Ovary (tissue), 9 donors: ENCODE data around the gene SPATA2L. TPM values are rescaled to one million over a fixed set of nuclear protein-coding genes. Genes with fewer than 3 reads are reported as not detected.

Source experiments
- DNase-seq, 5 donors: peaks; one replicate each; pipeline ENCODE4 v3.0.0-alpha.2; 2019 to 2020
- H3K27ac ChIP-seq, 2 donors: fragments of 200-600 bp; one replicate each; pipeline versions ENCODE4 v1.5.1 to v1.8.0; 2019 to 2022
- H3K27me3 ChIP-seq: fragments of 200-600 bp; one replicate; pipeline ENCODE4 v1.8.0; 2022
- H3K36me3 ChIP-seq: fragments of 200-600 bp; sonication (generic); one replicate; pipeline ENCODE4 v1.5.1; 2019
- H3K4me1 ChIP-seq: one replicate; pipeline ENCODE4 v1.8.1; 2013; ENCODE audit warnings: mild to moderate bottlenecking, moderate library complexity; ENCODE audit not compliant: insufficient read depth
- H3K4me3 ChIP-seq: fragments of 200-600 bp; sonication (generic); one replicate; pipeline ENCODE4 v1.5.1; 2017
- H3K9me3 ChIP-seq, 2 donors: fragments of 200-600 bp in 1 of 2; sonication (generic) in 1 of 2; one replicate each; pipeline versions ENCODE4 v1.5.1 to v1.8.1; 2013 to 2019; ENCODE audit warnings: mild to moderate bottlenecking in 1 of 2, moderate library complexity in 1 of 2
- EP300 ChIP-seq: sonication (generic); formaldehyde crosslinking; IDR thresholded peaks from one replicate; pipeline ENCODE4 v1.6.1; 2017; ENCODE audit warnings: antibody characterized with exemption
- POLR2A ChIP-seq: fragments of 450-650 bp; IDR thresholded peaks from one replicate; pipeline ENCODE4 v1.6.1; 2017; ENCODE audit warnings: antibody characterized with exemption, mild to moderate bottlenecking, moderate library complexity
- WGBS, 3 donors: extraction: QIAGEN DNeasy Blood & Tissue Kit in 1 of 3; methylation state at CpG; one replicate each; pipeline versions ENCODE4 v1.1.5 to v1.1.7; 2013 to 2017; 5-methylcytosine and 5-hydroxymethylcytosine counted together
- intact Hi-C, 4 donors: fragments of 100-400 bp; cut with DNase I; formaldehyde crosslinking; loops; one replicate each; pipeline versions ENCODE4 v1.11.0 to v1.15.1; 2022 to 2023
- polyA plus RNA-seq, 2 donors: library from polyadenylated mRNA; stranded (reverse); fragments of 200-250 nt in 1 of 2; fragments of 350-450 nt in 1 of 2; fragmentation: Illumina TruSeq in 1 of 2; extraction: RNeasy Lipid Tissue Mini Kit (QIAGEN cat#74804) in 1 of 2; gene quantifications; one replicate each; pipeline ENCODE4 v1.2.3, GENCODE V29; 2013 to 2014
- total RNA-seq, 7 donors: library from RNA; depleted of rRNA in 2 of 7; stranded (reverse); fragments of >200 nt in 2 of 7; fragmentation: NEBNext Ultra II Directional in 3 of 7; extraction: Animal tissue kit (Norgen Biotek cat#: 25700) in 3 of 7; gene quantifications; one replicate each; pipeline versions ENCODE4 v1.1.0 to v1.2.4, GENCODE V29; 2016 to 2023
- TF ChIP-seq, protein P1 (sequence below), 3 donors: fragments of 450-650 bp in 2 of 3; fragments of 200-600 bp in 1 of 3; IDR thresholded peaks; one replicate each; pipeline versions ENCODE4 v1.5.1 to v1.8.0; 2016 to 2022; ENCODE audit warnings: antibody characterized with exemption in 3 of 3, mild to moderate bottlenecking in 1 of 3
- donor health status: DM: no; HTN: no; CAD: no; lungs with moderate emphysema.
- donor health status: DM: no; HTN: no; CAD: no.
- donor health status: Bipolar disorder and iron deficiency.
- donor health status: DM: yes; HTN: yes; CAD: no.
- donor health status: DM: no; HTN: no; CAD: no.
- donor health status: DM: yes; HTN: yes; CAD: no.

Gene SPATA2L
- total and polyA plus RNA-seq, 9 donors = 0.42 to 29.8 (median 5.2) TPM

- Histone ChIP-seq H3K27ac (no peak overlapping the region), H3K4me1 (no peaks in the 10 kb centered on the region), H3K36me3 (no peaks in the 10 kb centered on the region), H3K4me3 (no peak overlapping the region), H3K27me3 (no peaks in the 10 kb centered on the region), H3K9me3 (no peaks in the 10 kb centered on the region)
- WGBS, 3 donors = 83 to 89% (median 84%) methylated on average over 32 of the region's 32 CpGs
- peak in 2 of 5 donors; percentile 25 to 27 for DNase-seq
- TF ChIP-seq POLR2A = no peak
- no peak for TF ChIP-seq EP300
- TF ChIP-seq, protein P1, sequence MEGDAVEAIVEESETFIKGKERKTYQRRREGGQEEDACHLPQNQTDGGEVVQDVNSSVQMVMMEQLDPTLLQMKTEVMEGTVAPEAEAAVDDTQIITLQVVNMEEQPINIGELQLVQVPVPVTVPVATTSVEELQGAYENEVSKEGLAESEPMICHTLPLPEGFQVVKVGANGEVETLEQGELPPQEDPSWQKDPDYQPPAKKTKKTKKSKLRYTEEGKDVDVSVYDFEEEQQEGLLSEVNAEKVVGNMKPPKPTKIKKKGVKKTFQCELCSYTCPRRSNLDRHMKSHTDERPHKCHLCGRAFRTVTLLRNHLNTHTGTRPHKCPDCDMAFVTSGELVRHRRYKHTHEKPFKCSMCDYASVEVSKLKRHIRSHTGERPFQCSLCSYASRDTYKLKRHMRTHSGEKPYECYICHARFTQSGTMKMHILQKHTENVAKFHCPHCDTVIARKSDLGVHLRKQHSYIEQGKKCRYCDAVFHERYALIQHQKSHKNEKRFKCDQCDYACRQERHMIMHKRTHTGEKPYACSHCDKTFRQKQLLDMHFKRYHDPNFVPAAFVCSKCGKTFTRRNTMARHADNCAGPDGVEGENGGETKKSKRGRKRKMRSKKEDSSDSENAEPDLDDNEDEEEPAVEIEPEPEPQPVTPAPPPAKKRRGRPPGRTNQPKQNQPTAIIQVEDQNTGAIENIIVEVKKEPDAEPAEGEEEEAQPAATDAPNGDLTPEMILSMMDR (IDR thresholded peaks at IDR 0.05) = no peak
- intact Hi-C loops = no loop called here
These were observed 7.3 kb downstream of the SPATA2L start for GRCh38 chr16:89693931-89694783.

DNA sequence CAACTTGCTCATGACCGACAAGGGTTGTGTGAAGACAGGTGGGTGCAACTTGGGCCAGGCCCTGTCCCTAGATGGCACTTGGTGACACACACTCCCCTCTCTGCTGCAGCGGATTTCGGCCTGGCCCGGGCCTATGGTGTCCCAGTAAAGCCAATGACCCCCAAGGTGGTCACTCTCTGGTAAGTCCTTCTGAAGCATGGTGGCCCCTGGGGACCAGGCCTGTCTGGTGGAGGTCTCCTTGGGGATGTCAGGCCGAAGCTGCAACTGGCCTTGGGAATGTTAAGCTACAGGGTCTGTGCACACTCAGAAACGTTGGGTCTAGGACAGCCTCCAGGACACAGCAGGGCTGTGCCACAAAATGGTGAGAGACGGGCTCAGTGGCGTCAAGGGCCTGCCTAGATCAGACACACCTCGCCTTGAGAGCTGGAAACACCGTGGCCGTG, 8.2 kb downstream of the SPATA2L start:
- no peaks in the 10 kb centered on the region for H3K9me3 ChIP-seq
- TF ChIP-seq POLR2A (no peak), EP300 (no peak)
- TF ChIP-seq, protein P1 (IDR thresholded peaks at IDR 0.05) = no peak
- no peaks in the 10 kb centered on the region for H3K27me3 ChIP-seq
- 86 to 91% (median 90%) methylated on average over 11 of the region's 11 CpGs for WGBS, 3 donors
- no peaks in the 10 kb centered on the region for H3K4me1 ChIP-seq
- no peak overlapping the region for H3K27ac ChIP-seq
- DNase-seq = peak in 1 of 5 donors; percentile 21
- no peak overlapping the region for H3K4me3 ChIP-seq
- H3K36me3 ChIP-seq = no peaks in the 10 kb centered on the region
- intact Hi-C loops = no loop called here

DNA sequence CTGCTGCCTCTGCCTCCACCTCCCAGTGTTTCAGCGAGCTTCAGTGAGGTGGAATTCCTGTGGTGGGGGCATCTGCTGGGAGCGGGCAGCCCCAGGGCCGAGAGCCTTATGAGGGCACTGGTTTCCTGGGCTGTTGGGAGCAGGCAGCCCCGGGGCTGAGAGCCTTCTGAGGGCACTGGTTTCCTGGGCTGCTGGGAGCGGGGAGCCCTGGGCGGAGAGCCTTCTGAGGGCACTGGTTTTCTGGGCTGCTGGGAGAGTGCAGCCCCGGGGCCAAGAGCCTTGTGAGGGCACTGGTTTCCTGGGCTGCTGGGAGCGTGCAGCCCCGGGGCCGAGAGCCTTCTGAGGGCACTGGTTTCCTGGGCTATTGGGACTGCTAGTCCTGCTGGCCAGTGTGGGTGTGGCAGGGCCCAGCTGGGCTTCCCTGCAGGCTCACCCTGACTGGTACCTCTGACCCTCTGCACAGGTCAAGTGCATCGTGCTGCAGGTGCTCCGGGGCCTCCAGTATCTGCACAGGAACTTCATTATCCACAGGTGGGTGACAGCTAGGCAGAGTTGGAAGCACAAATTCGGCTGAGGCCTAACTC, 9.4 kb downstream of the SPATA2L start:
- TF ChIP-seq, protein P1 (IDR thresholded peaks at IDR 0.05) = no peak
- TF ChIP-seq EP300 (no peak), POLR2A (no peak)
- Histone ChIP-seq H3K4me1 (peaks cover 5% of the 10 kb centered on the region), H3K27ac (no peak overlapping the region), H3K9me3 (no peaks in the 10 kb centered on the region), H3K27me3 (no peaks in the 10 kb centered on the region), H3K36me3 (no peaks in the 10 kb centered on the region), H3K4me3 (no peak overlapping the region)
- intact Hi-C loops = no loop called here
- WGBS, 3 donors = 87 to 90% (median 90%) methylated on average over 10 to 13 of the region's 13 CpGs
- no peak for DNase-seq

GRCh38 chr16:89691231-89691985, 10.1 kb downstream of the SPATA2L start:
- DNase-seq = no peak
- Histone ChIP-seq H3K4me1 (peaks cover 6% of the 10 kb centered on the region), H3K9me3 (no peaks in the 10 kb centered on the region), H3K36me3 (no peaks in the 10 kb centered on the region), H3K27ac (no peak overlapping the region), H3K4me3 (no peak overlapping the region), H3K27me3 (no peaks in the 10 kb centered on the region)
- no peak for TF ChIP-seq EP300
- TF ChIP-seq, protein P1 (IDR thresholded peaks at IDR 0.05) = no peak
- no peak for TF ChIP-seq POLR2A
- 92 to 98% (median 96%) methylated on average over 21 of the region's 21 CpGs for WGBS, 3 donors
- intact Hi-C loops = no loop called here
